Occipital lobe (tissue), 2 donors: ENCODE measurements around the gene LGMN. TPM values are rescaled to one million over a fixed set of nuclear protein-coding genes. Genes with fewer than 3 reads are reported as not detected.
"Not testable (repeated sequence)": the region's sequence is repeated elsewhere in the genome, so short reads cannot be mapped to it uniquely, and the experiment has no call there.

ENCODE experiments used
- DNase-seq: peaks from one replicate; lab custom pipeline; 2025; lab: John Stamatoyannopoulos, UW
- total RNA-seq: library from RNA; depleted of rRNA; stranded (reverse); fragments of >200 nt; gene quantifications from one replicate; pipeline ENCODE4 v1.2.3, GENCODE V29; 2014

The LGMN gene
- total RNA-seq, 1 donor from 2014 or later: 23.6 TPM

- no peak for DNase-seq
Measured at GRCh38 chr14:92728759-92729364, 19.6 kb downstream of the LGMN start.

GRCh38 chr14:92726933-92727262 lies 21.5 kb downstream of the LGMN start:
- no peak for DNase-seq

GRCh38 chr14:92726135-92726932 lies 22.1 kb downstream of the LGMN start:
- DNase-seq: no peak

GRCh38 chr14:92724516-92725340 lies 23.7 kb downstream of the LGMN start:
- no peak for DNase-seq

GRCh38 chr14:92719890-92720323 lies 28.5 kb downstream of the LGMN start:
- no peak for DNase-seq

- DNase-seq: no peak
Measured at GRCh38 chr14:92719421-92719820, 29.0 kb downstream of the LGMN start.

- no peak for DNase-seq
Measured at GRCh38 chr14:92718664-92719063, 29.8 kb downstream of the LGMN start.

GRCh38 chr14:92717571-92718042 lies 30.8 kb downstream of the LGMN start:
- no peak for DNase-seq

GRCh38 chr14:92716131-92716530 lies 32.3 kb downstream of the LGMN start:
- DNase-seq: no peak

- not testable (repeated sequence) for DNase-seq
Measured at GRCh38 chr14:92714739-92715307, 33.6 kb downstream of the LGMN start.

- DNase-seq: no peak
Measured at GRCh38 chr14:92712654-92713051, 35.8 kb downstream of the LGMN start.

GRCh38 chr14:92711976-92712653 lies 36.3 kb downstream of the LGMN start:
- DNase-seq: no peak

GRCh38 chr14:92710001-92710341 lies 38.5 kb downstream of the LGMN start:
- DNase-seq: no peak

- no peak for DNase-seq
Measured at GRCh38 chr14:92709340-92710000, 39.0 kb downstream of the LGMN start.

GRCh38 chr14:92706386-92706785 lies 42.0 kb downstream of the LGMN start:
- no peak for DNase-seq

- DNase-seq: no peak
Measured at GRCh38 chr14:92704821-92705220, 43.6 kb downstream of the LGMN start.

- no peak for DNase-seq
Measured at GRCh38 chr14:92704036-92704804, 44.2 kb downstream of the LGMN start.

GRCh38 chr14:92703516-92703915 lies 44.9 kb downstream of the LGMN start:
- DNase-seq: no peak

- no peak for DNase-seq
Measured at GRCh38 chr14:92702441-92702918, 45.9 kb downstream of the LGMN start.

GRCh38 chr14:92701826-92702225 lies 46.6 kb downstream of the LGMN start:
- no peak for DNase-seq
